GM21515 (cell line): ENCODE data around the gene RMND5A.
"Not testable (repeated sequence)": the region's sequence is repeated elsewhere in the genome, so short reads cannot be mapped to it uniquely, and the experiment has no call there.

Experiments used
- ATAC-seq: cut with Tn5 transposase; IDR thresholded peaks from one replicate; pipeline ENCODE4 v1.9.1; 2021; ENCODE audit not compliant: unreplicated experiment

The RMND5A gene

GRCh38 chr2:86719637-86720539 lies at the start of gene RMND5A:
Gene RMND5A, plus strand, starts transcription at chr2:86720291. Its CDS starts 377 bp downstream, at chr2:86720668.
- ATAC-seq, result peak; percentile 94

DNA sequence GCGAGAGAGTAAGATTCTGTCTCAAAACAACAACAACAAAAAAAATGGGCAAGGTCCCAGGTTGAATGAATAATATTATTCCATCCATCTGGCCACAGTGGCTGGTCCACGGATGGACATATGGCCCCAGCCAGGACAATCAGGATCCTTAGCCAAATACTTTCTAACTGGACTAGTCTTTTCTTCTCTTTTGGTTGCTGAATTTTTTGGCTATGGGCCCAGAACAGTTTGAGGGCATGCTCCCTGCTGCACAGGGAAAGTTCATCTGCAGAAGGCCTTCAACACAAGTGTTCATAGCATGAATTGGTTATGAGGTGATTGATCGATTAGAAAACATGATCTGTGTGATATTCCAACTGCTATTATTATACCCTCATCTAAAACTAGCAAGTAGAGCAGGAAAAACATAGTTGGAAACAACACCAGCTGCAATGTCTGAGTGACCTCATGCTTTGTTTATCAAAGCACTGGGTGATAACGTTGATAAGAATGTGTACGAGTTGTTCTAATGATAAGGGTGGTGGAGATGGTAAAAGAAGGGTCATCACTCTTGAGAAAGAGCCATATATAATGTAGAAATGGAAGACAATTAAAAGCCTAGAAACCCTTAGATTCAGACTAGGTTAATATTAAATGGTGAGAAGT lies 48.6 kb upstream of the RMND5A start:
- no peak for ATAC-seq

- ATAC-seq, result no peak
These were observed 48.0 kb upstream of the RMND5A start for GRCh38 chr2:86672027-86672545.

DNA sequence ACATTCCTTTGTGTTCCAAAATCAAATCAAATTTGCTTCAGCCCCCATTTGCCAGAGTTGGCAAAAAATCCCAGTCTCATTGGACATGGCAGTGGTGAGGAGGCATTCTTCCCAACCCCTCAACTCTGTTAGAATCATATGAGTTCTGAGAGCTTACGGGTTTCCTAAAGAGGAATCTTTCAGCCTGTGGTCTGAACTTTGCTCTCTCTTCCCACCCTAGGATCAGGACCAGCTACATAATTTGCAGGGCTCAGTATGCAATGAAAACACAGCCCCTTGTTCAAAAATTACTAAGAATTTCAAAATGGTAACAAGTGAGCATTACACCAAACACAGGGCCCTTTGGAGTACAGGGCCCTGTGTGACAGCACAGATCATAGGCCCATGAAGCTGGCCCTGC lies 47.1 kb upstream of the RMND5A start:
- no peak for ATAC-seq

GRCh38 chr2:86673986-86674670 lies 46.0 kb upstream of the RMND5A start:
- no peak for ATAC-seq

DNA sequence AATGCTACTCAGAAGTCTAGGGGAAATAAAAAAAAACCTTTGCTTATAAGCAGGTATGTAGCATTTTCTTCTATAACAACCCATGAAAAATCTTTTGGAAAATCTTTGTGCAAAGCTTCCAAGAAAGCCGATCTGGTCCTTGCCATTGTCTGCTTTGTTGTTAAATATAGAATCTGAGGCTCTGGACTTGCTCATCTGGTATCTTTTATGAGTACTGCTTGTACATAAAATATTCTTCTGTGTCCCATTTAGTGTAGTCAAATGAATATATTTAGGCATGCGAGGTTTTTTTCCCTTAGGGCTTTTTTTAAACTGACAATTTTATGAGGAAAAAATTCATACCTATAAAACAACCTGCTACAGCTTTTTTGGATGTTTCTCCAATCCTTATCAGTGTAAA lies 45.0 kb upstream of the RMND5A start:
- no peak for ATAC-seq

- ATAC-seq, result no peak
These were observed 44.5 kb upstream of the RMND5A start for GRCh38 chr2:86675511-86676015.

- ATAC-seq, result no peak
These were observed 42.3 kb upstream of the RMND5A start for GRCh38 chr2:86677816-86678215.

DNA sequence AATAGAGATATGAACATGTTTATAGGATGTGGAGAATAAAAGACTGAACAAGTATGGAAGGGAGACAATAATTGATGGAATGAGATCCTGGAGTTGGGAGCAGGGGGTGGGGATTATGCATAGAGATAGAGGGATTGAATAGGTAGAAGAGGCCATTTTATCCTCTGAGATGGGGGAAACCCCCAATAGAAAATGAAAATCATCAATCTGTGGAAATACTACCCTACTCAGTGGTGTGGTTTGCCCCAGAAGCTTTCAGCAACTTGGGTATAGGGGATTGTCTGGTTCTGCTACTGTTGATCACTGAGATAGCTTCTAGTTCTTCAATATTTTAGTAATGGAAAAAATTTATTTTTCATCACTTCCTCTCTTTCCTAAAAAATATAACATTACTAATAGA lies 41.1 kb upstream of the RMND5A start:
- no peak for ATAC-seq

- no peak for ATAC-seq
These were observed 34.7 kb upstream of the RMND5A start for GRCh38 chr2:86685351-86685750.

- ATAC-seq, result no peak
These were observed 33.6 kb upstream of the RMND5A start for GRCh38 chr2:86686460-86686859.

GRCh38 chr2:86686905-86687304 lies 33.2 kb upstream of the RMND5A start:
- no peak for ATAC-seq

DNA sequence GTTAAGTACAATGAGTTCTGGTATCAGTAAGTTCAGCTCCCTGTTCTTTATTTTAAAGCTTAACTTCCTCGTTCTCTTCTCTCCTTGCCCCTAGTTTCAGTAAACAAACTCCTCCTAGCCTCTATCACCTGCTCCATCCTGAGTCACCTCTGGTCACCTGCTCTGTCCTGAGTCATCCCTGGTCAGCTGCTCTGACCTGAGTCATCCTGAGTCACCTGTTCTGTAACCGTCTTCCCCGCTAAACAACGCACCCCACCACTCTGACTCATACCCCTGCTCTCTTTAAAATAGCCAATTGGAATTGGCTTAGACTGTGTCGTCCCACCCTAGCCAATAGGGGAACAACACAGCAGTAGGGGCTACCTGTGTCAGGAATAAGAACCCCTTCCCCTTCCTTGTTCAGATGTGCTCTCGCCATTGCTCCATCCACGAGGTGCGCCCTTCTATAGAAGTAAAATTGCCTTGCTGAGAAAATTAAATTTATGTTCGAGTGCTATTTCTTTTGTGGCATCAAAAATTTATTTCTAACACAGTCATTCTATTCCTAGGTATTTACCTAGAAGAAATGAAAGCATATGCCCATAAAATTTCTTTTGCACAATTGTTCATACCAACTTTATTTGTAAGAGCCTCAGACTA lies 24.9 kb upstream of the RMND5A start:
- no peak for ATAC-seq

DNA sequence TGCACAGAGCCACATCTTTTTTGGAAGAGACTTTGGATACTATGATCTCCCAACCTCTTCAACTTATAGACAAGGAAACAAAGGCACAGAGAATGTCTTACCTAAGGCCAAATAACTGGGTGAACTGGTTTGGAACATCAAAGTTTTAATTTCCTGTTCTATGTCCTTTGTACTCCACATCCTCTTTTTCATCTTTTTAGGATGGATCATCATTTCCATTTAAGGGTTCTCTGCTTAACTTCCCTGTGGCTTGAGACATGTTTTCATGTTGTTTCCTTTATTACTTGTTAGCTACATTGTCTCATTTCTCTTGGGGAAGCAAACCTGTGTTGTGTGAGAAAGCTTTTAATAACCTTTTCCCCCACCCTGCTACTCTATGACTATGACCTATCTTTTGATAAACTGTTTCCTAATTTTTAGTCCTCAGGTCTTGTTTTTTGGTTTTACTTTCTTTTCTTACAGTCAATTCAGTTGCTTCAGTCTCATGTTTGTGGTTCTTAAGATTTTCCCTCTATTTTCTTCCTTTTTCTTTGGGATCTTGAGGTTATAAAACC lies 22.5 kb upstream of the RMND5A start:
- ATAC-seq, result no peak

DNA sequence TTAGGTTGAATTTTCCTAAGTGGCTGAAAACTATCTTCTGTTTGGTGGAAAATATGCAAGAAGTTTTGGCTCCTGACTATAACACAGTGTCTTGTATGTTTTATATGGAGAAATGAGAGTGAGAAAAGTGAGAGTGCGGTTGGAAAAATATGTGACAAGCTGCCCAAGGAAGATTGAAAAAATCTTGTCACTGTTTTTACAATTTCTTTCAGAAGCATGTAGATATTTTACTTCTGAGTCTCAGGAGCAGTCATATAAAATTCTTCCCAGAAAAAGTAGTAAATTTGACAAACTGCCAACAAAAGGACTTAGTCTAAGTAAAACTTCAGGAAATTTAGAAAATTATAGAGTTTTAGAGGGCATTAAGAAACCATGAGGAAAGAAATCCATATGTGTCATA lies 19.4 kb upstream of the RMND5A start:
- ATAC-seq, result no peak

DNA sequence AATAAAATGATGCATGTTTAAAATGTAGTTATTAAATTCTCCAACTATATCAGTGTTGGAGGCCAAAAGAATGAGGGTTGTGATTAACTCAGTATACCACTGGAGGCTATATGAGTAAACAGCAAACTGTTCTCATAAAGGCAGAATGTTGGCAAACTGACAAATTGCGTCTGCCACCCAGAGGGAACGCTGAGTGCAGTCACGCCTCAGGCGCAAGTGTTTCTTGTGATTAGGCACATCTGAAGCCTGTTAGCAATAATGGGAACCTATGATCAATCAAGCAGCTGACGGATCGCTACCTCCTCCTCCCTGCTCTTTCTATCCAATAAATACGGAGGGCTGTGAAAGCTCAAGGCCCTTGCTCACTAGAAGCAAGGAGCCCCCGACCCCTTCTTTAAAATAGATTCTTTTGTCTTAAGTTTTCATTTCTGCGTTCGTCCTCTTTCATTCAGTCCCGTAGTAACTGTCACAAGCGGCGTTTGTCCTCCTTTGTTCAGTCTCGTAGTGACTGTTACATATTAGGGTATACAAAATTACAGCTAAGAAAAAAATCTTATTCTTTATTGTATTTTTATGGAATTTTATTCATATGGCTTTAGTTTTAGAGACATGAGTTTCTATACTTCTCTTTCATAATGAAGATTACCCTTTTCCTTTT lies 16.3 kb upstream of the RMND5A start:
- ATAC-seq, result no peak

DNA sequence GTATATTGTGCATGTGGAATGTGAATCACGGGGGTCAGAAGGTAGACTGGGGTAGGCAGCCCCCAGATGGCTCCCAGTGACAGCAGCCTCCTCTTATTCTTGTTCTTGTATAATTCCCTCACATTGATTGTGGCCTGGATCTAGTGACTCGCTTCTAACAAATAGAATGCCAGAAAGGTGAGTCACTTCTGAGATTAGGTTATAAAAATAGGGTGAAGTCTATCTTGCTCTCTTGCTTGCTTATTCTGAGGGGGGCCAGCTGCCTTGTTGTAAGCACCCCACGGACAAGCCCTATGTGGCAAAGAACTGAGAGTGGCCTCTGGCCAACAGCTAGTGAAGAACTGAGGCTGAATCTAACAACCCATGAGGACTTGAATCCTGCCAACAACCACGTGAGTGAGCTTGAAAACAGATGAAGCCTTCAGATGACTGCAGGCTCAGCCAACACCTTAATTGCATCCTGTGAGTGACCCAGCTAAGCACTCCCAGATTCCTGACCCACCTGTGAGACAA lies 15.6 kb upstream of the RMND5A start:
- no peak for ATAC-seq

DNA sequence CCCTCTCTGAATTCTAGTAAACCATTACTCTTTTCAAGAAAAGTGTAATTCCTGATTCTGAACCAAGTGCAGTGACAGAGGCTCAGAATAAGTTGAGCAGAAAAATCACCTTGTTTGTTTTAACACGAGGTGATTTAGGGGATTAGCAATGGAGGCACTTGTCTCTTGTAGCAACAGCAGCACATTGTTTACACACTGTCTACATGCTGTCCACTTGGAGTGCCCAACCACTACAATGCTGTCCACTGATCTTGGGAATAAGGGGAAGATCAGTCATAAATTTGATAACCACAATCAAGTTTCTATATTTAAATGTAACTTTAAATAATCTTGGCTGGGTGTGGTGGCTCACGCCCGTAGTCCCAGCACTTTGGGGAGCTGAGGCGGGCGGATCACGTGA lies 13.9 kb upstream of the RMND5A start:
- ATAC-seq, result no peak

DNA sequence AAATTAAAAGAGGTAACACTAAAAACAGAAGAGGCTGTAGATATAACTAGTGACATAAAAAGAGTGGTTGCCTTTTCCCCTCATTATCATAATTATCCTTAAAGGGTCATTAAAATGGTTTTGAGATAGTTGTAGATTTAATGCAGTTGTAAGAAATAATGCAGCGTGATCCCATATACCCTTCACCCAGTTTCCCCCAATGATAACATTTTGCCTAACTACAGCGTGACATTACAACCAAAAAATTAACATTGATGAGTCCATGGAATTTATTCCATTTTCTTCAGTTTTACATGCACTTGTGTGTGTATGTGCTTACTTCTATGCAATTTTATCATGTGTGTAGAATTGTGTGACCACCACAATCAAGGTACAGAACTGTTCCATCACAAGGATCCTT lies 13.2 kb upstream of the RMND5A start:
- no peak for ATAC-seq

DNA sequence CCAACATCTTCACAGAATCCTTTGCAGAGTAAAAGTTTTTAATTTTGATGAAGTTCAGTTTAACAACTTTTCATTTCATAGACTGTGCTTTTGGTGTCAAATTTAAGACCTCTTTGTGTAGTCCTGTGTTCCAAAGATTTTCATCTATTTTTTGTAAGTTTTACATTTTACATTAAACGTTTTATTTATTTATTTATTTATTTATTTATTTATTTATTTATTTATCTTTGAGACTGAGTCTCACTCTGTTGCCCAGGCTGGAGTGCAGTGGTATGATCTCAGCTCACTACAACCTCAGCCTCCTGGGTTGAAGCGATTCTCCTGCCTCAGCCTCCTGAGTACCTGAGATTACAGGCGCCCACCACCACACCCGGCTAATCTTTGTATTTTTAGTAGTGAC lies 12.0 kb upstream of the RMND5A start:
- not testable (repeated sequence) for ATAC-seq
